OCI-LY1 (cell line): ENCODE data around the gene TPD52L1.

Experiments
- H2AFZ ChIP-seq: fragments of 200-600 bp; sonication (generic), shearing (Covaris generic); 2 replicates; pipeline ENCODE4 v1.6.0; 2014; ENCODE audit warnings: antibody characterized with exemption, mild to moderate bottlenecking, low read length
- H3F3A ChIP-seq: fragments of 200-600 bp; sonication (generic), shearing (Covaris generic); 2 replicates; pipeline ENCODE4 v1.6.0; 2014; ENCODE audit warnings: mild to moderate bottlenecking, antibody characterized with exemption, low read length, moderate library complexity; ENCODE audit not compliant: insufficient read depth
- H3K27ac ChIP-seq: fragments of 200-600 bp; sonication (generic); 2 replicates; pipeline ENCODE4 v1.5.1; 2014; ENCODE audit warnings: low read length, mixed run types, mild to moderate bottlenecking, low read depth; ENCODE audit not compliant: poor library complexity, severe bottlenecking
- H3K27me3 ChIP-seq: fragments of 200-600 bp; sonication (generic); 2 replicates; pipeline ENCODE4 v1.6.0; 2014; ENCODE audit warnings: antibody characterized with exemption, mild to moderate bottlenecking, low read length, moderate library complexity; ENCODE audit not compliant: insufficient read depth
- H3K36me3 ChIP-seq: fragments of 200-600 bp; sonication (generic); 2 replicates; pipeline ENCODE4 v1.6.1; 2014; ENCODE audit warnings: mild to moderate bottlenecking, antibody characterized with exemption, low read length, moderate library complexity, mixed read lengths; ENCODE audit not compliant: insufficient read depth
- H3K4me1 ChIP-seq: fragments of 200-600 bp; sonication (generic); 2 replicates; pipeline ENCODE4 v1.5.1; 2014; ENCODE audit warnings: mild to moderate bottlenecking, low read length, moderate library complexity; ENCODE audit not compliant: insufficient read depth, severe bottlenecking
- H3K4me2 ChIP-seq: fragments of 200-600 bp; sonication (generic), shearing (Covaris generic); 2 replicates; pipeline ENCODE4 v1.6.1; 2014; ENCODE audit warnings: low read length
- H3K4me3 ChIP-seq: fragments of 200-600 bp; sonication (generic); 2 replicates; pipeline ENCODE4 v1.5.1; 2014; ENCODE audit warnings: low read length, low read depth, mild to moderate bottlenecking, mixed read lengths; ENCODE audit not compliant: poor library complexity, severe bottlenecking
- H3K79me2 ChIP-seq: fragments of 200-600 bp; shearing (Covaris generic); 2 replicates; pipeline ENCODE4 v1.6.1; 2016; ENCODE audit warnings: mixed run types, low read length, mixed read lengths; ENCODE audit not compliant: insufficient read depth
- H3K9ac ChIP-seq: fragments of 200-600 bp; sonication (generic), shearing (Covaris generic); 2 replicates; pipeline ENCODE4 v1.6.1; 2014; ENCODE audit warnings: mild to moderate bottlenecking, low read length, mixed read lengths
- H3K9me2 ChIP-seq: fragments of 200-600 bp; sonication (generic), shearing (Covaris generic); 2 replicates; pipeline ENCODE4 v1.6.1; 2014; ENCODE audit warnings: low read depth, mild to moderate bottlenecking, low read length, mixed read lengths
- H3K9me3 ChIP-seq: fragments of 200-600 bp; shearing (Covaris generic); 2 replicates; pipeline ENCODE4 v1.6.1; 2014; ENCODE audit warnings: low read length, mixed read lengths
- H4K20me1 ChIP-seq: fragments of 200-600 bp; sonication (generic), shearing (Covaris generic); 2 replicates; pipeline ENCODE4 v1.6.0; 2016; ENCODE audit warnings: mild to moderate bottlenecking, low read length; ENCODE audit not compliant: insufficient read depth
- CTCF ChIP-seq: fragments of 200-600 bp; sonication (generic), shearing (Covaris generic); IDR thresholded peaks from 2 replicates; pipeline ENCODE4 v1.5.1; 2017; ENCODE audit warnings: mild to moderate bottlenecking, antibody characterized with exemption, low read length, moderate library complexity, mixed read lengths
- EZH2 ChIP-seq: fragments of 200-600 bp; sonication (generic), shearing (Covaris generic); IDR thresholded peaks from 2 replicates; pipeline ENCODE4 v1.8.0; 2017; ENCODE audit warnings: borderline replicate concordance, mixed run types, mild to moderate bottlenecking, antibody characterized with exemption, low read length, moderate library complexity, mixed read lengths

Gene TPD52L1

GRCh38 chr6:125197795-125198269 is 44.3 kb downstream of the TPD52L1 start:
- no peak overlapping the region for H3K4me3 ChIP-seq
- H4K20me1 ChIP-seq = no peaks in the 10 kb centered on the region
- H3K27ac ChIP-seq = no peak overlapping the region
- H3K9me2 ChIP-seq = no peaks in the 10 kb centered on the region
- no peaks in the 10 kb centered on the region for H3K36me3 ChIP-seq
- H2AFZ ChIP-seq = no peak overlapping the region
- no peak overlapping the region for H3K4me2 ChIP-seq
- H3K4me1 ChIP-seq = no peaks in the 10 kb centered on the region
- H3K9ac ChIP-seq = no peak overlapping the region
- no peaks in the 10 kb centered on the region for H3K9me3 ChIP-seq
- 0 out of 2 replicates have a peak, but pooled peaks cover 5% of the 10 kb centered on the region for H3K27me3 ChIP-seq
- TF ChIP-seq CTCF (no peak), EZH2 (no peak)
- no peaks in the 10 kb centered on the region for H3K79me2 ChIP-seq
- H3F3A ChIP-seq = no peaks in the 10 kb centered on the region

- TF ChIP-seq EZH2 (no peak), CTCF (no peak)
- H3K9me2 ChIP-seq = no peaks in the 10 kb centered on the region
- no peaks in the 10 kb centered on the region for H3F3A ChIP-seq
- no peaks in the 10 kb centered on the region for H3K36me3 ChIP-seq
- no peak overlapping the region for H3K4me3 ChIP-seq
- H3K27me3 ChIP-seq = 0 out of 2 replicates have a peak, but pooled peaks cover 5% of the 10 kb centered on the region
- no peak overlapping the region for H3K9ac ChIP-seq
- no peaks in the 10 kb centered on the region for H4K20me1 ChIP-seq
- no peaks in the 10 kb centered on the region for H3K4me1 ChIP-seq
- H3K27ac ChIP-seq = no peak overlapping the region
- H3K9me3 ChIP-seq = no peaks in the 10 kb centered on the region
- no peak overlapping the region for H2AFZ ChIP-seq
- H3K79me2 ChIP-seq = no peaks in the 10 kb centered on the region
- H3K4me2 ChIP-seq = no peak overlapping the region
Measured at GRCh38 chr6:125198398-125198937, 44.9 kb downstream of the TPD52L1 start.

- no peak overlapping the region for H3K4me2 ChIP-seq
Measured at GRCh38 chr6:125200941-125201340, 47.4 kb downstream of the TPD52L1 start.

More at GRCh38 chr6:125200941-125201340, 47.4 kb downstream of the TPD52L1 start:
- H3K4me3 ChIP-seq = no peak overlapping the region
- no peaks in the 10 kb centered on the region for H3K79me2 ChIP-seq
- no peaks in the 10 kb centered on the region for H4K20me1 ChIP-seq
- TF ChIP-seq EZH2 = no peak
- TF ChIP-seq CTCF = no peak
- H3K4me1 ChIP-seq = no peaks in the 10 kb centered on the region
- H3K27me3 ChIP-seq = 0 out of 2 replicates have a peak, but pooled peaks cover 5% of the 10 kb centered on the region
- no peaks in the 10 kb centered on the region for H3K9me3 ChIP-seq
- H3F3A ChIP-seq = no peaks in the 10 kb centered on the region
- H2AFZ ChIP-seq = no peak overlapping the region
- no peak overlapping the region for H3K27ac ChIP-seq
- H3K9me2 ChIP-seq = no peaks in the 10 kb centered on the region
- H3K9ac ChIP-seq = no peak overlapping the region
- no peaks in the 10 kb centered on the region for H3K36me3 ChIP-seq
